Astrocyte of the hippocampus (primary cell): Measurements from ENCODE around the gene G6PC3.
"Not testable (repeated sequence)": the region's sequence is repeated elsewhere in the genome, so short reads cannot be mapped to it uniquely, and the experiment has no call there.

Experiments
- DNase-seq: peaks from one replicate; pipeline ENCODE4 v3.0.0; 2011; ENCODE audit warnings: low read depth, low spot score

The G6PC3 gene

GRCh38 chr17:44082256-44082927 lies 11.9 kb downstream of the G6PC3 start:
- no peak for DNase-seq

- peak; percentile 25 for DNase-seq
These were observed 12.8 kb downstream of the G6PC3 start for GRCh38 chr17:44083250-44083849.

- no peak for DNase-seq
These were observed 13.6 kb downstream of the G6PC3 start for GRCh38 chr17:44084131-44084538.

GRCh38 chr17:44084921-44085320 lies 14.4 kb downstream of the G6PC3 start:
- no peak for DNase-seq

DNA sequence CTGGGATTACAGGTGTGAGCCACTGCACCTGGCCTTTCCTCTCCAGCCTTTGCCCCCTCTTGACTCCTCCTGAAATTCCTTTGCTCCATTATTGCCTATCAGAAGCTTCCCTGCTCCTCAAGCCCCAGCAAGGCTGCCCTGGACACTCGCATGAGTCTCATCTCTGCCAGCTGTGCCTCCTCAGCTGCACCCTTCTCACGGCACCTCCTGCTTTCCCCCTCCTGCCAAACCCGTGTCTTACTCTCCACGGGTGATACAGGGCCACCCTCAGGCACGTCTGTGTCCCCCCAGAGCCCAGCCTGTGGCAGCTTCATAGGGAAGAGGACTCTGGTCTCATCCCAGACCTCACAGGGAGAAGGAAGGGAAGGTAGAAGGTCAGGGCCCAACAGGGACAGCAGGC lies 15.4 kb downstream of the G6PC3 start:
- no peak for DNase-seq

DNA sequence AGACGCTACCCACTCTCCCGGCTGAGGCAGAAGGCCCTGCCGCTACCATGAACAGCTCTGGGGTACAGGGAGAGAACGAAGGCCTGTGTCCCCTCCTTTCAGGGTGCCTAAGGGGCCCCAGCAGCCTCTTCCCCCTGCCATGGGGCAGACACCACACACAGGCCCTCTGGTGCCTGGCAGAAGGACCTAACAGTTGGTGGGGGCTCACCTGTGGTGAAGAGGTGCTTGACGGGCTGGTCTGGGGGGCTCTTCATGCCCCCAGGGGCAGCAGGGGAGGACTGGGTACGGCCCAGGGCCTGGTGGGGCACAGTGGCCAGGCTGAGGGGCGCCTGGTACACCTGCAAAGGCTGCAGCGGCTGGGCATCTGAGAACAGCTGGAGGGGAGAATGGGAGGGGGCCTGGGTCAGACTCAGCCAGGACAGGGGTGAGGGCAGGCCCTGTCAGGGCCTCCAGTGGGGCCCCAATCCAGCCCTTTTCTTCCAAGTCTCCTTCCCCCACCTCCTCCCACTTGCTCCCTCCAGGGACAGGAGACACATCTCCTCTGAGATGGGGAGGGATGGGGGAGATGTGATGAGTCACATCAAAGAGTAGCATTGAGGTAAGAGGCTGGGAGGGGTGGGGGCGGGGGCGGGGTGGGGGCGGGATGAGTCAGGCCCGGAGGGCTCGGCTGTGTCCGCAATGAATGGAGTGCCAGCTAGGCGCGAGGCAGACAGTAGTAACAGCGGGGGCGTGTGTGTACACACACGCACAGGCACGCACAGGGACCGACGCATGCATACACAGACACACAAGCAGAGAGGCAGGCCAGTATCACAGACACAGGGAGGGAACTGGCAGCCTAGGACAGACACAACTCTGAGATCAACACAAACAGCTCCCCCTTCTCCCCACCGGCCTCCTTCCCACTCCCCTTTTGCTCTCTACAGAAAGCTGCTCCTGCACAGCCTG lies 16.1 kb downstream of the G6PC3 start:
- peak; percentile 89 for DNase-seq

DNA sequence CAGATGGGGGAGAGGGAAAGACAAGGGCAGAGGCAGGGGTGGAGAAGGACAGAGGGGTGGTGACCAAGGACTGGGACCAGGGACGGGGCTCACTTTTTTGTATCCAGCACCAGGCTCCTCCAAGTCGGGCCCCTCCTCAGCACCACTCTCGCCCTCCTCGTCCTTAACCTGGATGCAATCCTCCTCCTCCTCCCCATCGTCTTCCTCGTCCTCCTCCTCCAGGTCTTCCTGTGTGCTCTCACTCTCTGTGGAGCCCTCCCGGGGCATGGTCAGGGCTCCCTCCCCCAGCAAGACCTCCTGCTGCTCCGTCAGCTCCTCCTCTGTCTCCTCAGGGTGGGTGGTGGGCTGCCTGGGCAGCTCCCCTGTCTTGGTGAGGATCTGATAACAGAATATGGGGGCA lies 16.8 kb downstream of the G6PC3 start:
- DNase-seq, result no peak

- DNase-seq, result no peak
These were observed 17.7 kb downstream of the G6PC3 start for GRCh38 chr17:44088254-44088653.

GRCh38 chr17:44091200-44091997 lies 20.9 kb downstream of the G6PC3 start:
- no peak for DNase-seq

DNA sequence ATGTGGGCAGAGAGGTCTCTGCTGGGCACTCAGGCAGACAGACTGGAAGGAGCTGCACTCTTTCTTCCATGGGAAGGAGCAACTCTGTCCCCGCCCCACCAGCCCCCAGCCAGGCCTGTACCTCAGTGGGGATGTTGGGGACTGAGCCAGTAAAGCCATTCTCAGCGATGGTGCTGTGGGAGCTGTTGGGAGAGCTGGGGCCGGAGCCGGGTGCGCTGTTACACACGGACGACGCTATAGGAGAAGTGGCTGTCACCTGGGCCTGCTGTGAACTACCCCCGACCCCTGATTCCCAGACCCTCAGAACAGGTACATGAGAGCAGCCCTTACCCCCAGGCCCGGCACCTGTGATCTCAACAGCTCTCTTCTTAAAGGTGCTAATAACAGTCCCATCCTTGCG lies 21.5 kb downstream of the G6PC3 start:
- no peak for DNase-seq

DNA sequence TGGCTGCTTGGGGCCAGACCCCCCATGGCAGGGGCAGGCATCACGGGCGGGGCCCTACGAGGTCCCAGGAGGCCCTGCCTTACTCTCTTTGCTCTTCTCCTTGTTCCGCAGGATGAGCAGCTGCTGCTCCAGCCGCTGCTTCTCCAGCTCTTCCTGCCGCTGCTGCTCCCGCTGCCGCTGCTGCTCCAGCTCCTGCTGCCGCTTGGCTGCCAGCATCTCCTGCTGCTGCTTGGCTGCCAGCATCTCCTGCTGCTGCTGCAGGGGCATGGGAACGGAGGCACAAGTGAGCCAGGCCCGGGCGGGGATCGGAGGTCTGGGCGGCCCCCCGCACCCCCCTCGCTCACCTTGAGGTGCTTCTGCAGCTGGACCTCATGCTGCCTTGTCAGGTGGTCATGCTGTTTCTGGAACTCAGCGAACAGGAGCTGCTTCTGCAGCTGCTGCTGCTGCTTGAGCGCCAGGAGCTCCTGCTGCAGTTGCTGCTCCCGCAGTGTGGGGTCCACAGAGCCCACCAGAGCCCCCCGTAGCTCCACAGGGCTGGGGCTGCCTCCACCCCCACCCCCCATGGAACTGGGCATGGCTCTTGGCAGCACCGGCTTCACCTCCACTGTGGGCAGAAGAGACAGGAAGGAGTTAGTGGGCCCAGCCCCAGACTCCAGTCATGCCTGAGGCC lies 22.8 kb downstream of the G6PC3 start:
- no peak for DNase-seq

DNA sequence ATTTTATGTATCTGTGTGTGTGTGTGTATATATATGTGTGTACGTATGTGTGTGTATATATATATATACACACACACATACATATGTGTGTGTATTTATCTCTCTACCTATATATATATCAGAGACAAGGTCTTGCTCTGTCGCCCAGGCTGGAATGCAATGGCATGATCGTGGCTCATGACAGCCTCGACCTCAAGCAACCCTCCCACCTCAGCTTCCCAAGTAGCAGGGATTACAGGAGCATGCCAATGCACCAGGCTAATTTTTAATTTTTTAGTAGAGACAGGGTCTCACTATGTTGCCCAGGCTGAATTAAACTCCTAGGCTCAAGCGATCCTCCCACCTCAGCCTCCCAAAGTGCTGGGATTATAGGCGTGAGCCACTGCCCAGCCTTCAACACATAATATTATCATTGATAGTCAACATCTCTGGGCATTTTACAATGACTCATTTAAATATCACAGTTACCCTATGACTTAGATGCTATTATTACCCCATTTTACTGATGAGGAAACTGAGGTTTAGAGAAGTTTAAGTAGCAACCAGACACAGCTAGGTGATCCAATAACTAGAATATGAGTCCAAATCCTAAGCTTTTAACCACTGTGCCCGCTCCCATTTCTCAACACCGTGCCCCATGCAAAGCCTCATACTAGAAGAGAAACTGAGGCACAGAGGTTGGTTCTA lies 24.3 kb downstream of the G6PC3 start:
- DNase-seq, result no peak

- no peak for DNase-seq
These were observed 24.8 kb downstream of the G6PC3 start for GRCh38 chr17:44095388-44095646.

DNA sequence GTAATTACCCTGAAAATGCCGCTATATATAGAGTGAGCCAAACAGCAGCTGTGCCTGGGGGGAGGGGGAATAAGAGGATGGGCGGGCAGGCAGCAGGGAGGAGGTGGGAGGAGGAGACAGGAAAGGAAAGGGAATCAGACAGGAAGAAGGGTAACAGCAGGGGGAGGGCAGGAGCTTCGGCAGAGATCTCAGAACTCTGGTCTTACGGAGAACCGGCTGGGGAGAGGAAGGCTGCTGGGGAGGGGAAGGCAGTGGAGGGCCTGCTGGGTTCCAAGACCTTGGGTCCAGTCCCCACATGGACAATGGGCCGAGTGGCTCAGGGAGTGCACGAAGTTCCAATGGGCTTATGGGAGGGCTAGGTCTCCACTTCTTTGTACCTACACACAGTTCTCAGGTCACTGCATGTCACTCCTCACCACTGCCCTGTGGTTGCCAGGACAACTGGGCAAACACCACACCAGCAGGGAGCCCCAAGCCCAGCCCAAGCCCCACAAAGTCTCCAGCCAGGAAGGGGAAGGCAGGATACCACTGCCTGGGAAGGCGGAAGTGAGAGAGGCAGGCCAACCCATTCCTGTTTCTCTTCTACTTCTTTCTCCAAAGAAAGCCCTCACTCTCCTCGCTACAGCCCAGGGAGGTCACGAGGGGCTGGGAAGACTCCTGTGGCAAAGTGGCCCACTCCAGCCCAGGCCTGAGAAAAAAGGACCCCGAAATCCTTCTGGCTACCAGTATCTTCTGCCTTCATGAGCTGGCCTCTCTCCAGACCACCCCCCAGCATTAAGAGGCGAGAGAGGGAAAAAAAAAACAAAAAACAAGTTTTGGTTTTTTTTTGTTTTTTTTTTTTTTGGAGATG lies 25.3 kb downstream of the G6PC3 start:
- peak; percentile 85 for DNase-seq

DNA sequence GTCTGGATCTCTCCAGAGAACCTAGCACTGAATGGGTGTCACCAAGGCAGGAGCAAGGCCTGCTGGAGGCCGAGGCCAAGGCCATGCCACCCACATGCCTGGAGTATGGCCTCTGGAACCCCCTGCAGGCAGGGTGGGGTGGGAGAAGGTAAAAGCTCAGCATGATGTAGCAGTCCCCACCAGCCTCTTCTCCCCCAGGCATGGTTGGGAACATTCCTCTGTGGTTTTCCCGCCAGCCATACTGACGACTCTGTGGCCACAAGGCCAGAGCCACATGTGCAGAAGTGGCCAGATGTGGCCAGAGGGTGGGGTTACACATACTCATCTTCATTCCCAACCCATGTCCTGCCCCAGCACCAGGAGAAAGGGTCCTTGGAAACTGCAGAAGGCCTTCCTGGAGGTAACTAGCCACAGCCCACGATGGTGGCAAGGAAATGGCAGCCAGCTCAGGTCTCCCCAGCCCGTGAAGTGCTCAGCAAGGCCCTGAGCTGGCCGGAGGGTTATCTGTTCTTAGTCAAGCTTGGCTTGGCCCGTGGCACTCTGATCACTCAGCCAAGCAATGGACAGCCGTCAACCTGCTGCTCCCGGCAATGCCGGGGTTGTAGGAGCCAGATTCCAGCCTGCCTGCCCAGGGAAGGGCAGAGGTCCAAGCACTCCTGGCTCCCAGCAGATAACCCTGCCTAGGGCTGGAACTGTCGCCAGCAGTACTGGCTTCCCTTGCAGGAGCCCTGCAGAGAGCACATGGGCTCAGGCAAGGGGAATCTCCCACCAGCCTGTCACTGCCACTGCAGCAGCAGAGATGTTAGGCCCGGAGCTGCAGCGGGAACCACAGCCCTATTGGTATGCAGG lies 26.8 kb downstream of the G6PC3 start:
- DNase-seq, result peak; percentile 74

DNA sequence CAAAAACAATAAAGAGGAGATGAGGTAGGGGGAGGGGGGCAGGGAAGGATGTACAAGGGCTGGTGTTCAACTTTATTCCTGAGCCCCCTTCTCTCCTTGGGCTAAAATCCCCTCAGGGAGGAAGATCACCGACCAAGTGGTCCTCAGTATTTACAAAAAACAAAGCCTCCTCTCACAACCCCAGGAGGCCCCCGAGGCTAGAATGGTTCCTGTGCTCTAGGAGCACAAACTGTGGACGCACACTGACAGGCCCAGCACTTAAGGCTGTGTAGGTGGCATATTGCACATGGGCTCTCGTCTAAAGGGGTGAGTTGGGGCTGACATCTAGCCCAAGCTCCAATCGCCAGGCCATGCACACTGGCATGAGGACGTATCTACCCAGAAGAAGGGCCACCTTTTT lies 31.3 kb downstream of the G6PC3 start:
- DNase-seq, result not testable (repeated sequence)

DNA sequence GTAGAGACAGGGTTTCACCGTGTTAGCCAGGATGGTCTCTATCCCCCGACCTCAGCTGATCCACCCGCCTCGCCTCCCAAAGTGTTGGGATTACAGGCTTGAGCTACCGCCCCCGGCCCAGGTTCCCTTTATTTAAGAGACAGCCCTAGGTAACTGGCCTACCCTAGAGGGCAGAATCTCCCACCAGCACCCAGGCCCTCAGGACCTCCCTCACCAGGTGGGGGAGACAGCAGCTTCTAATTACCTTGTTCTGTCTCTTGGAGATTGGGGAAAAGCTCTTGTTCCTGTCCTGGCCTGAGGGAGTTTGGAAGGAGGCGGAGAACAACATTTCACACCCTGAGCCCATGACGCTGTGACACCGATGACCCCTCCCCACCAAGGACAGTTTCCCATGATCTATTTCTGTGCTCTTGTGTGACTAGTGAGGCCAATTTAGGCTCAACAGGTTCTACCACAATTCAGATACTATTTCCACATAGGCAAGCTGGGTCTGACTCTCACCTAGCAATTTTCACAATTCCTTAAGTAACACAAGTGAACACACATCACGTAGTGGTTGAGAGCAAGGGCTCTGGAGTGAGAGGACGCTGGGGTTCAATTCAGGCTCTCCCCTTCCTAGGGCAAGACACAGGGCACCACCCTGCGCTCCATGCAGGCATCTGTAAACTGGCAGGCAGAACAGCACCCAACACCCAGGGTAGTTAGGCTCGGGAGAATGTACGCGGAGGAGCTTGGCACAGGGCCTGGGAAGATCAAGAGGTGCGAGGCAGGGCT lies 32.5 kb downstream of the G6PC3 start:
- DNase-seq, result no peak

DNA sequence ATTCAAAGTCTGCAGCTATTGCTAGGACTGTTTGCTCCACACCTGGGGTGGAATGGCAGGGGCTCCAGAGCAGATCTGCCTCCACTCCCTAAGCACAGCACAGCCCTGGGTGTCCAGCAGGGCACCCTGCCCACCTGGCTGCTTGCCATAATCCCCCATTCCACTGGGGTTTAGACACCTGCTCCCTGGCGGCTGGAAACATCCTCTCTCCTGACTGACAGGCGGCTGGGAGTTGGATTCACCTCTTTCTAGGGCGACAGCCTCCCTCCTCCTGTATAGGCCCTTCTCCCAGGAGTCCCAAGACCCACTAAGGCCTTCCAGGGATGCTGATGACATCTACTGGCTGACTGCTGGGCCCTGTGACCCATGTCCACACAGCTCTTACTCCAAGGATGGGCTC lies 34.9 kb downstream of the G6PC3 start:
- DNase-seq, result no peak
